Suprapubic skin (tissue), 4 donors: ENCODE results near the gene BHLHE41. TPM values are rescaled to one million over a fixed set of nuclear protein-coding genes. Genes with fewer than 3 reads are reported as not detected.

ENCODE experiments used
- DNase-seq, 2 donors: peaks; one replicate each; pipeline ENCODE4 v3.0.0-alpha.2; 2019; ENCODE audit warnings: low spot score in 2 of 2
- H3K27ac ChIP-seq: fragments of 200-600 bp; sonication (generic); one replicate; pipeline ENCODE4 v1.5.1; 2019
- H3K27me3 ChIP-seq: fragments of 200-600 bp; sonication (generic); one replicate; pipeline ENCODE4 v1.5.1; 2019
- H3K36me3 ChIP-seq: fragments of 200-600 bp; sonication (generic); one replicate; pipeline ENCODE4 v1.5.1; 2019
- H3K4me1 ChIP-seq: fragments of 200-600 bp; sonication (generic); one replicate; pipeline ENCODE4 v1.5.1; 2019
- H3K4me3 ChIP-seq: fragments of 200-600 bp; sonication (generic); one replicate; pipeline ENCODE4 v1.5.1; 2019; ENCODE audit warnings: mild to moderate bottlenecking
- H3K9me3 ChIP-seq: fragments of 200-600 bp; sonication (generic); one replicate; pipeline ENCODE4 v1.5.1; 2019
- CTCF ChIP-seq, 2 donors: fragments of 200-600 bp in 1 of 2; fragments of 450-650 bp in 1 of 2; sonication (generic) in 1 of 2; IDR thresholded peaks; one replicate each; pipeline ENCODE4 v1.5.1; 2016 to 2019; ENCODE audit warnings: antibody characterized with exemption in 2 of 2, mild to moderate bottlenecking in 1 of 2, moderate library complexity in 1 of 2
- EP300 ChIP-seq: sonication (generic); formaldehyde crosslinking; IDR thresholded peaks from one replicate; pipeline ENCODE4 v1.6.1; 2017; ENCODE audit warnings: antibody characterized with exemption
- POLR2A ChIP-seq, 2 donors: fragments of 450-650 bp; IDR thresholded peaks; one replicate each; pipeline ENCODE4 v1.6.1; 2017; ENCODE audit warnings: antibody characterized with exemption in 2 of 2, mild to moderate bottlenecking in 2 of 2, moderate library complexity in 2 of 2
- POLR2AphosphoS5 ChIP-seq, 3 donors: sonication (generic); formaldehyde crosslinking; IDR thresholded peaks; one replicate each; pipeline ENCODE4 v1.6.1; 2017; ENCODE audit warnings: antibody characterized with exemption in 3 of 3
- WGBS: methylation state at CpG from one replicate; pipeline ENCODE4 v1.1.5; 2018; 5-methylcytosine and 5-hydroxymethylcytosine counted together
- total RNA-seq, 4 donors: library from RNA; depleted of rRNA; stranded (reverse); fragments of >200 nt; gene quantifications; one replicate each; pipeline ENCODE4 v1.1.0, GENCODE V29; 2016

BHLHE41 gene
- total RNA-seq, 4 donors from 2014 or later: 2.5 to 7.2 (median 5.6) TPM

DNA sequence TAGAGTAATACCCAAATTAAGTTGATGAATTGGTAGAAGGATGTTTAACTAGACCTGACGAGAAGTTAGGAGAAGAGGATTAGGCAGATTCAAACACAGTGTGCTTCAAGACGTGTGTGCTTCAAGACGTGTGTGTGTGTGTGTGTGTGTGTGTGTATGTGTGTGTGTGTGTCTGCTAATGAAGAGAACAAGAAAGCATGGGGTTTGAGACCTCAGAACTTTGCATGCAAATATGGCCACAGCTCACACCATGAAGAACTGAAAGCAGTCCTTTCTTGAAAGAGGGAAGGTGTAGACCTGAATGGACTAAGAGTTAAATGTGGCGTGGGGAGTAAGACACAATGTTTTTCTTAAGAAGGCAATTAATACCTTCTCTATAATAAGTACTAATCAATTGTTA is 38.1 kb upstream of the BHLHE41 start:
- Histone ChIP-seq H3K27me3 (no peaks in the 10 kb centered on the region), H3K4me3 (no peak overlapping the region), H3K27ac (no peak overlapping the region), H3K36me3 (no peaks in the 10 kb centered on the region), H3K4me1 (no peaks in the 10 kb centered on the region), H3K9me3 (no peaks in the 10 kb centered on the region)
- 88% methylated on average over 4 of the region's 4 CpGs for WGBS
- no peak for DNase-seq
- TF ChIP-seq POLR2A (IDR thresholded peaks at IDR 0.05) (no peak), EP300 (no peak), POLR2AphosphoS5 (IDR thresholded peaks at IDR 0.05) (no peak), CTCF (IDR thresholded peaks at IDR 0.05) (no peak)

DNA sequence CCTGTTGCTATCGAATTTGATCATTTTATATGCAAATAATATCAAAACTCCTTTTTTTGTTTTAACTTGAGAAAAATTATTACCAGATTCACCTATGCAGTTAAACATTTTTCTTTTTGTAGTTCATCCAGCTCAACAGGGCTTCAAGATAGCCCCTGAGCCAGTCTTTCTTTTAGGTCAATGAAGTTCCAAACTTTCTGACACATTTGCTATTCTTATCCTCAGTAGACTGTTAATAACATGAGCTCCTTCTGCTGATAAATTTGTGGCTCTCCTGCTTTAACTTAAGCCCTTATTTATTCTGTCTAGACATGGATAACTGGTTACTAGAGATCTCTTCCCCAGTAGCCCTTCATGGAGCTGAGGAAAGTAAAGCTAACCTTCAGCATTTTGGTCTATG is 37.3 kb upstream of the BHLHE41 start:
- TF ChIP-seq CTCF (IDR thresholded peaks at IDR 0.05) (no peak), POLR2A (IDR thresholded peaks at IDR 0.05) (no peak), POLR2AphosphoS5 (IDR thresholded peaks at IDR 0.05) (no peak), EP300 (no peak)
- H3K27ac ChIP-seq: no peak overlapping the region
- DNase-seq: no peak
- H3K27me3 ChIP-seq: no peaks in the 10 kb centered on the region
- WGBS: 94% methylated on average over 1 of the region's 1 CpG
- H3K4me1 ChIP-seq: no peaks in the 10 kb centered on the region
- H3K36me3 ChIP-seq: no peaks in the 10 kb centered on the region
- no peak overlapping the region for H3K4me3 ChIP-seq
- no peaks in the 10 kb centered on the region for H3K9me3 ChIP-seq

- peaks cover 5% of the 10 kb centered on the region for H3K4me1 ChIP-seq
- H3K4me3 ChIP-seq: no peak overlapping the region
- TF ChIP-seq POLR2AphosphoS5 (IDR thresholded peaks at IDR 0.05) (no peak), EP300 (no peak), CTCF (IDR thresholded peaks at IDR 0.05) (no peak), POLR2A (IDR thresholded peaks at IDR 0.05) (no peak)
- H3K36me3 ChIP-seq: no peaks in the 10 kb centered on the region
- no peak overlapping the region for H3K27ac ChIP-seq
- H3K27me3 ChIP-seq: no peaks in the 10 kb centered on the region
- DNase-seq: no peak
- WGBS: 58% methylated on average over 3 of the region's 3 CpGs
- no peaks in the 10 kb centered on the region for H3K9me3 ChIP-seq
Observed at GRCh38 chr12:26158078-26158764, 33.4 kb upstream of the BHLHE41 start.

GRCh38 chr12:26157001-26157400 is 32.2 kb upstream of the BHLHE41 start:
- H3K36me3 ChIP-seq: no peaks in the 10 kb centered on the region
- H3K9me3 ChIP-seq: no peaks in the 10 kb centered on the region
- TF ChIP-seq CTCF (IDR thresholded peaks at IDR 0.05) (no peak), EP300 (no peak)
- no peaks in the 10 kb centered on the region for H3K27me3 ChIP-seq
- 63% methylated on average over 3 of the region's 3 CpGs for WGBS
- H3K4me3 ChIP-seq: no peak overlapping the region
- H3K4me1 ChIP-seq: peaks cover 5% of the 10 kb centered on the region
- no peak overlapping the region for H3K27ac ChIP-seq
- DNase-seq: no peak

DNA sequence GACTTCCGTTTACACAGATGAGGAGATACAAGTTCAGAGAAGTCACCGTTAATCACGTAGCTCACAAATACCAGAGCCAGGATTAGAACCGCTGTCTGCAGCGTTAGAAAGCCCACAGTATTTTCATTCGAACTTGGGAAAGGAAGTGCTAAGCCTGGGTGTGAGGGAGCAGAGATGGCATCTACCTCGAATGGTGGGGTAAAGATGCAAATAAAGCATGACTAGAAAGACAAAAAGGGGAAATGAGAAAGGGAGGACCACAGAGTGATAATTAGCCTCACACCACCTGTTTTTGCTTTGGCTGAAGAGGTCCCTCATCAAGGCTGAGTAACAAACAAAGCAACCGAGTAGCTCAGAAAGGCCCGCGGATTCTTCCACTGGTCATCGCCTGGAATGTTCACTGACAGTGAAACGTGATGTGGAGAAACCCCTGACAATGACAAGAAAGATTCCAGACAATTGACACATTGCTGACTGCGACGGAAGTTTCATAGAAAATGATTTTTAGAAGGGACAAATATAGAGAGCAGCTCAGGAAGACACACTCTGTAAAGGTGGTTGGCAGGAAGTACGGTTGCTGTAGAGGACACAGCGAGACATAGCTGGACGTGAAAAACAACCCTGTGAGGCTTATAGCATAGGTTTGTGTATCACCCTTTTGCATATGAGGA is 31.5 kb upstream of the BHLHE41 start:
- H3K4me1 ChIP-seq: peaks cover 7% of the 10 kb centered on the region
- no peaks in the 10 kb centered on the region for H3K36me3 ChIP-seq
- TF ChIP-seq POLR2AphosphoS5 (IDR thresholded peaks at IDR 0.05) (no peak), EP300 (no peak), POLR2A (IDR thresholded peaks at IDR 0.05) (no peak), CTCF (IDR thresholded peaks at IDR 0.05) (no peak)
- H3K27me3 ChIP-seq: no peaks in the 10 kb centered on the region
- WGBS: 79% methylated on average over 17 of the region's 17 CpGs
- DNase-seq: no peak
- H3K4me3 ChIP-seq: no peak overlapping the region
- H3K27ac ChIP-seq: no peak overlapping the region
- no peaks in the 10 kb centered on the region for H3K9me3 ChIP-seq
